COR-L47 (cell line): ENCODE measurements around the gene ARAP1.

Experiments
- DNase-seq: peaks from one replicate; lab custom pipeline; 2025; lab: John Stamatoyannopoulos, UW

Gene ARAP1

GRCh38 chr11:72703267-72704008 lies 48.8 kb downstream of the ARAP1 start:
- DNase-seq = no peak

DNA sequence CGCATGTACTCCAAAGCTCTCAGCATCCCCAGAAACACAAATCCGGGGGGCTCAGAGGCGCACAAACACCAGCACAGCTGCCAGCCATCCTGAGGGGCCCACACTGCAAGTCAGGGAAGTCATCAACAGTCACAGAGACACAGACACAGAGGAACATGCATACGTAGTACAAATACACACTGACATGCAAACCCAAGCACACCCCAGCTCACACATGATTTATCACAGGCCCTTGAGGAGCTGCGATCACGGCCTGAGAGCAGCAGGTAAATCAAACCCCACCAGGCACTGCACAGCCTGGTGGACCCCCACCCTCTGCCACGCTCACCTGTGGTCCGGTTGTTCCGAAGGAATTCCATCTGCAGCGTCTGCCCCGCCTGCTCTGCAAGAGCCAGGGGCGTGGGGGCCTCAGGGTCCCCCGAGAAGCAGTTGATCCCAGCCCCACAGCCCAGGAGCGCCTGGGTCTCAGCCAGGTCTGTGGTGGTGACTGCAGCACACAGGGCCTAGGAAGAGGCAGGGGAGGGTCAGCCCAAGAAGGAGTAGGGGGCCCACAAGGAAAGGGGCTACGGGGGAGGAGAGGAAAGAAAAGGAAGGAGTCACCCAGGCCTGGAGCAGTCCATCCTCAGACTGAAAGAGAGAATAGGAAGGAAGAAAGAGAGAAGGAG lies 49.5 kb downstream of the ARAP1 start:
- DNase-seq = no peak

DNA sequence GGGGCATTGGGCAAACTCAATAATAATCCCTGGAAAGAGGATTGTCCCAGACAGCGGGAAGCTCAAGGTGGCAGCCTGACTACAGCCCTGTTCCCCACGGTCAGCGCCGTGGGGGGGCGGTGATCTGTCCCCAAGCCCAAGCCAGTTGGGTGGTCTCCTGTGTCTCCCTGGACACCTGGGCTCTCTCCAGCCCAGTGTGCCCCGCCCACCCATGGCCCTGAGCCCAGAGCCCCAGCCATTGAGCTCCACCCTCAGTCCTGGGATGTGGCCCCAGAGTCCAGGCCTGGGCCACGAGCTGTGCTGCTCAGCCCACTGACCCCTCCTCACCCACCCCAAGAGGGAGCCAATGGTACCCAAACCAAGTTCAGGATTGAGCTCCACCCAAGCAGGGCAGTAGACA lies 50.1 kb downstream of the ARAP1 start:
- no peak for DNase-seq

DNA sequence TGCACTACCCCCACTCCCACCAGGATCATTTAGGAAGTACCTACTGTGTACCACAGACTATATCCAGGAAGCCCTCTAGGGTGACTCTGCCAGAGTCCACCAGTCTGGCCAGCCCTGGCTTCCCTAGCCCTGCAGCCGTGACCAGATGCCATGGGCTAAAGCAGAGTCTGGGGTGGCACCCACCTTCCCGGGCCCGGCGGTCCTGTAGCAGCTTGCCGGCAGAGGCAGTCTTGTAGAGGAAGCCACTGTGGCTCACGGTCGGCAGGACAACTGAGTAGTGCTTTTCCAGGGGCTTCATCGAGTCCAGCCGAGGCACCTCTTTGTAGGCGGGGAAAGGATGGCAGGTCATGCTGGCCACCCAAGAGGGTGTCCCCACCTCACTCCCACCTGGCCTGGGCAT lies 50.7 kb downstream of the ARAP1 start:
- no peak for DNase-seq

GRCh38 chr11:72700146-72700545 lies 52.1 kb downstream of the ARAP1 start:
- no peak for DNase-seq

GRCh38 chr11:72697814-72698213 lies 54.4 kb downstream of the ARAP1 start:
- DNase-seq = no peak

DNA sequence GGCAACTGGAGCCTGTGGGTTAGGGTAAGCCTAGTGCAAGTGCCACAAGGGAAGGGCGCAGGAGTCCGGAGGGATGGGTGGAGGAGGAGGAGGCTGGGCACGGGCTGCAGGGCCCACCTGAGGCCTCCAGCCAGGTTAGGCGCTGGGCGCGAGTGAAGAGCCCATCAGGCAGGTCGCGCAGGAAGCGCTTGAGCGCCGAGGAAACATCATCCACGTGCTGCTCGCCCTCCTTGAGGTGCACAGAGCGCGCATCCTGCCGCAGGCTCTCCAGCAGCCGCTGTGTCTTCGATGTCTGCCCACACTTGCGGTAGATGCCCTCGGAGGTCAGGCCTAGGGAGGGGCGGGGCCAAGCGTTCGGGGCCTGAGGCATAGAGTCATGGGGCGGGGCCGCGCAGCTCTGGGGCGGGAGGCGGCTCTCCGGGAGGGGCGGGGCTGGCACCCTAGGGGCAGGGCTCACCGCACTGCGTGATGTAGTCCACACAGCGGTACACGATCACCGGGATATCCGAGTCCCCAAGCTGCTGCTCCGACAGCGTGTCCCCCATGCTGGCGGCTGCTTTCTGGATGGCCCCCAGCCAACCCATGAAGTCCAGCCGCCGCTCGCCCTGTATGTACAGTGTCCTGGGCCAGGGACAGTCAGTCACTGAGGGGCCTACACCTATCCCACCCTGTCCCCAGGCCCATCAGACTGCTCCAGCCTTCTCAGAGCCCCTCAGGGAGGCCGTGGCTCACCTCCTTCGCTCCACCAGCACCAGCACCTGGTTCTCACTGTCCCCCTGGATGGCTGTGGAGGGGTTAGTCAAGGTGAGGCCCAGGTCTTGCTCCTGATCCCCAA lies 55.1 kb downstream of the ARAP1 start:
- DNase-seq = no peak

GRCh38 chr11:72695354-72695753 lies 56.9 kb downstream of the ARAP1 start:
- no peak for DNase-seq

GRCh38 chr11:72693271-72693968 lies 58.8 kb downstream of the ARAP1 start:
- no peak for DNase-seq

DNA sequence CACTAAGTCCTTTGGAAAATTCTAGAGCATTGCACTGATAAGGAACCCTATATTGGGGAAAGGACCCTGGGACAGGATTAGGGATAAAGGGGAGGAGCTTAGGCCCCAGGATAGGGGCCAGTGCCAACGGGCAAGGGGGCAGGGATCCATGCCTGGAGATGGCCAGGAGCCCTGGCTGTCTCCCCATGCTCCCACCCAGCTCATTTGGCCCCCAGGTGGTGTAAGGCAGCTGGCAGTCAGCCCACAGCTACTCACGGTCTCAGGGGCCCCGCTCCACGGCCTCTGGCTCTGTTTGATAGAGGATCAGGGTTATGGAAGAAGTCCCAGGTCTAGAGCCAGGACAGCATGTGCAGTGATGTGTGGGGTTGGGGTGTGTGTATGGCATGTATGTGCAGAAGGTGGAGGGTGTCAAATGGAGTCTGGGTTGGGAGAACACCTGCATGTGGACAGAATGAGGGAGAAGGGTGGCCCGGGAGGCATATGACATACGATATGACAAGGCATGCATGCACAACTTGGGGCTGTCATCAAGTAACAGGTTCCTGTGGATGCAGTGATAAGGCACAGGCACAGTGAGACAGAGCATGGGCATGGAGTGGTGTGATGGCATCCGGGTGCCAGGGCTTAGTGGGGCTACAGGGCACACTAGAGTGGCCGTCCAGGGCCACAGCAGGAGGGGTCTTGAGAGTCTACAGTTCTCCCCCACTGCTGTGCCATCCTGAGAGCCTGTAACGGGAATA lies 59.5 kb downstream of the ARAP1 start:
- DNase-seq = no peak

GRCh38 chr11:72690166-72690565 lies 62.0 kb downstream of the ARAP1 start:
- no peak for DNase-seq

DNA sequence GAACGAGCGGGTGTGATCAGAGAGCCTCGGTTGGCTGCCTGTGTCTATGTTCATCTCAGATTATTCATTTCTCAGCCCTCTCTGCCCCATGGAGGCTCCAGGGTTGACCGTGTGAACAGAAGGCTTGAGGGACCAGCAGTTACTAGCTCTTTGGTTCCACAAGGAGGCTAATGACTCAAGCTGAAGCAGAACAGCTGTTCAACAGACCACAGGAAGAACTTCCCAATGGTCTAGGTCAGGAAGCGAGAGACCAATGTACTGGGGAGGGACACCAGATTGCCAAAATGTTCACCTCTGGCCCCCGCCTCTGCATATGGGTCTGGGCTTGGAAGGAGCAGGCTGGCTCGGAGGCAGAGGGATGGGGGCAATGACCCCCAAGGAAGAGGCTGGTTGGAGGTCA lies 63.3 kb downstream of the ARAP1 start:
- DNase-seq = no peak

- no peak for DNase-seq
Observed at GRCh38 chr11:72688486-72688885, 63.7 kb downstream of the ARAP1 start.

DNA sequence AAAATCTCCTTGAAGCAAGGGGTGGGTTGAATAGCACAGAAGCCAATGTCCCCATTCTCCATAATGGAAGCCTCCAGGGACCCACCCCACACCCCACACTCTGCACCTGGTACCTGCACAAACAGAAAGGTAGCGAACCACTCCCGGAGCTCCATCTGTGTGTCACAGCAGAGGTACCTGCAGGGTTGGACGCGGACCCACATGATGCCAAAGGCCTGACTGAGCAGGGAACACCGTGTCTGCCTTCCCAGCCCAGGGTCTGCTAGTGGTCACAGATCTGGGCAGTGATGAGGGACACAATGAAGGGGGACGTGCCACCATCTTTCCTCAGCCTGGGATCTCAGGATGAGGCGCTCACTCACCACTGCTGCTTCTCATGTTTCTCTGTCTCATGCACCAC lies 64.9 kb downstream of the ARAP1 start:
- no peak for DNase-seq

DNA sequence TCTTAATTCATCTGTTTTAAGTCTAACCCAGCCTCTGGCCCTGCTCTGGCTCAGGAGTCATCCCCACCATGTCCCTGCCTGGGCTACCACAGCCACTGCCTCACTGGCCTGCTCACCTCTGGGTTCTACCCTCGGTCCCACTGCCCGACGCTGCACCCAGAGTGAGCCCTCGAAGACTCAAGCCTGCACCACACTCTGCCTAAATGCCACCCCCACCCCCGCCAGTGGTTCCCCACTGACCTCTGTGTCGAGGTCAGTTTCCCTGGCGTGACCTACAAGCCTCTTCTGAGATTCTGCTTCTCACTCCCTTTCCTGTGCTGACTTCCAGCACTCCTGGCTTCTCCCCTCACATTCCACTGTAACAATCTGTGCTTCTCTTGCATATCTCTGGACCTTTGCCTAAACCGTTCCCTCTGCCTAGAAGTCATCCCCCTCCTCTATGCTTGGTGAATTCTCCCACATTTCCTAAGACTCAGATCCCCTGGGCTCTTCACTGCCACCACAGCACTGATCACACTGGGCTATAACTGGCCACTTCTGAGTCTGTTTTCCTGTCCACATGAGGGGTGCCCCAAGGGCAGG lies 65.5 kb downstream of the ARAP1 start:
- DNase-seq = no peak

DNA sequence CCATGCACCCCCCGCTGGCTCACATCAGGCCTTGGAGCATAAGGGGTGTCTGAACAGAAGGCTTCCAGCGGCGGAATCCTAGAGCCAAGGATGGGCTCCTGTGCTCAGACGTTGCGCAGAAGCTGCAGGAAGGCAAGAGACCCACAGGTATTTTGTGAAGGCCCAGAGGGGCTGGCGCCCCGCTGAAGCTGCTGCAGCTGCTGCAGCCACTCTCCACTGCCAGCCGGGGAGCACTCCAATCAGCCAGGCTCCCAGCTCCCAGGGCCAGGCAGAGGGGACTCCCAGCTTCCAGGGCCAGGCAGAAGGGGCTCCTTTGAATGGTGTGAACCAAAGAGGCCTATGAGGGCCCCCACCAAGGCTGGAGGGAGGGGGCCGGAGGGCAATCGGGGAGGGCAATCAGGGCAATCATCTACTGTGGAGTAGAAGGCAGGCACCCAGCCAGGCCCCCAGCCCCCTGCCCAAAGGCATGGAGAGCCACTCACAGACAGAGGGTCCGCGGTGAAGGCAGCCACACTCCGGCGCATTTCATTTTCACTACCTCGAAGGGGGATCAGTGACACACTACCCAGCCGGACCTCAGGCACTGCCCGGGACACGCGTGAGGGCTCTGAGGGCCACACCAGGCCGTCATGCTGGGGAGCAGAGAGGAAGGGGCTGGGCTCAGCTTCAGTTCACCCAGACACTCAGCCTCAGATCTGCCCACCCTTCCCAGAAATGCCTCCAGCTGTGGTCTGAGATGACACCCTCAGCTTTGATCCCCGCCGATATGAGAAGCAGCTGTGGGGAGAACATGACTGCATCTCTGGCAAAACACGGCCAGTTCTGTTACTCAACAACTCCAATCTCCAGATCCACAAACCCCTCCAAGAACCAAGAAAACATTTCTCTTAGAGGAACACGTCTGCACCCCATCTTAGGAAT lies 66.4 kb downstream of the ARAP1 start:
- no peak for DNase-seq

- DNase-seq = no peak
Observed at GRCh38 chr11:72684236-72684912, 67.8 kb downstream of the ARAP1 start.

GRCh38 chr11:72683782-72684200 lies 68.4 kb downstream of the ARAP1 start:
- no peak for DNase-seq

GRCh38 chr11:72682858-72683243 lies 69.4 kb downstream of the ARAP1 start:
- no peak for DNase-seq
